Peyer's patch (tissue), 4 donors: ENCODE results near the gene NEDD9. TPM values are rescaled to one million over a fixed set of nuclear protein-coding genes. Genes with fewer than 3 reads are reported as not detected.

Experiments used
- DNase-seq, 3 donors: peaks; one replicate each; pipeline ENCODE4 v3.0.0-alpha.2; 2017 to 2019
- H3K27ac ChIP-seq, 4 donors: fragments of 200-600 bp; sonication (generic); one replicate each; pipeline ENCODE4 v1.5.1; 2016 to 2019
- H3K27me3 ChIP-seq, 2 donors: fragments of 200-600 bp; sonication (generic); one replicate each; pipeline ENCODE4 v1.5.1; 2019
- H3K36me3 ChIP-seq, 3 donors: fragments of 200-600 bp; sonication (generic); one replicate each; pipeline ENCODE4 v1.5.1; 2016 to 2019
- H3K4me1 ChIP-seq, 4 donors: fragments of 200-600 bp; sonication (generic); one replicate each; pipeline ENCODE4 v1.5.1; 2016 to 2019
- H3K4me3 ChIP-seq, 4 donors: fragments of 200-600 bp; sonication (generic); 1 replicate in 3 of 4; 2 replicates in 1 of 4; pipeline ENCODE4 v1.5.1; 2016 to 2019; ENCODE audit warnings: mild to moderate bottlenecking in 1 of 4
- H3K9me3 ChIP-seq, 4 donors: fragments of 200-600 bp; sonication (generic); one replicate each; pipeline ENCODE4 v1.5.1; 2016 to 2019; ENCODE audit warnings: mild to moderate bottlenecking in 1 of 4
- CTCF ChIP-seq, 6 experiments: fragments of 450-650 bp in 4 of 6; fragments of 200-600 bp in 2 of 6; sonication (generic) in 1 of 6; IDR thresholded peaks; one replicate each; pipeline ENCODE4 v1.5.1; 2017 to 2019; ENCODE audit warnings: antibody characterized with exemption in 6 of 6, mild to moderate bottlenecking in 3 of 6, moderate library complexity in 1 of 6
- POLR2A ChIP-seq, 2 donors: fragments of 450-650 bp; IDR thresholded peaks; one replicate each; pipeline ENCODE4 v1.5.1; 2017; ENCODE audit warnings: antibody characterized with exemption in 2 of 2, mild to moderate bottlenecking in 2 of 2, moderate library complexity in 2 of 2
- total RNA-seq, 4 donors: library from RNA; depleted of rRNA; stranded (reverse); fragments of >200 nt; gene quantifications; one replicate each; pipeline ENCODE4 v1.1.0, GENCODE V29; 2016

Gene NEDD9
- total RNA-seq, 4 donors from 2014 or later, result 63.9 to 97.0 (median 87.5) TPM

- H3K4me1 ChIP-seq, result no peaks in the 10 kb centered on the region
- no peaks in the 10 kb centered on the region for H3K27me3 ChIP-seq
- no peak overlapping the region for H3K27ac ChIP-seq
- H3K4me3 ChIP-seq, result no peak overlapping the region
- no peaks in the 10 kb centered on the region for H3K9me3 ChIP-seq
- no peak for DNase-seq
- TF ChIP-seq CTCF (IDR thresholded peaks at IDR 0.05), result no peak
- TF ChIP-seq POLR2A (IDR thresholded peaks at IDR 0.05), result no peak
- H3K36me3 ChIP-seq, result peaks cover 0 to 92% (median 6%) of the 10 kb centered on the region in 3 donors
These were observed 44.1 kb downstream of the NEDD9 start for GRCh38 chr6:11188161-11188915.

GRCh38 chr6:11187301-11187700 is 45.2 kb downstream of the NEDD9 start:
- Histone ChIP-seq H3K27ac (no peak overlapping the region), H3K9me3 (no peaks in the 10 kb centered on the region), H3K36me3 (peaks cover 0 to 81% (median 6%) of the 10 kb centered on the region in 3 donors), H3K4me1 (no peaks in the 10 kb centered on the region), H3K27me3 (no peaks in the 10 kb centered on the region), H3K4me3 (no peak overlapping the region)
- no peak for DNase-seq
- TF ChIP-seq POLR2A (IDR thresholded peaks at IDR 0.05) (no peak), CTCF (IDR thresholded peaks at IDR 0.05) (no peak)

GRCh38 chr6:11185204-11185842 is 47.1 kb downstream of the NEDD9 start:
- no peak overlapping the region for H3K27ac ChIP-seq
- H3K9me3 ChIP-seq, result no peaks in the 10 kb centered on the region
- H3K27me3 ChIP-seq, result no peaks in the 10 kb centered on the region
- peaks cover 0 to 62% (median under 1%) of the 10 kb centered on the region in 3 donors for H3K36me3 ChIP-seq
- no peak overlapping the region for H3K4me3 ChIP-seq
- no peaks in the 10 kb centered on the region for H3K4me1 ChIP-seq
- TF ChIP-seq CTCF (IDR thresholded peaks at IDR 0.05) (no peak), POLR2A (IDR thresholded peaks at IDR 0.05) (no peak)
- no peak for DNase-seq

GRCh38 chr6:11183761-11184362 is 48.6 kb downstream of the NEDD9 start:
- TF ChIP-seq CTCF (IDR thresholded peaks at IDR 0.05), result no peak
- TF ChIP-seq POLR2A (IDR thresholded peaks at IDR 0.05), result no peak
- Histone ChIP-seq H3K9me3 (no peaks in the 10 kb centered on the region), H3K36me3 (peaks cover 0 to 47% (median 0%) of the 10 kb centered on the region in 3 donors), H3K27me3 (no peaks in the 10 kb centered on the region), H3K4me1 (no peaks in the 10 kb centered on the region), H3K27ac (no peak overlapping the region), H3K4me3 (no peak overlapping the region)
- DNase-seq, result no peak

GRCh38 chr6:11181478-11182136 is 50.9 kb downstream of the NEDD9 start:
- TF ChIP-seq CTCF (IDR thresholded peaks at IDR 0.05) (no peak), POLR2A (IDR thresholded peaks at IDR 0.05) (no peak)
- Histone ChIP-seq H3K27me3 (no peaks in the 10 kb centered on the region), H3K27ac (no peak overlapping the region), H3K9me3 (no peaks in the 10 kb centered on the region), H3K4me3 (no peak overlapping the region), H3K36me3 (peaks cover 0 to 24% (median 0%) of the 10 kb centered on the region in 3 donors), H3K4me1 (no peaks in the 10 kb centered on the region)
- no peak for DNase-seq
